Prostate gland (tissue), 2 donors: ENCODE measurements around the gene ITGA3. TPM values are rescaled to one million over a fixed set of nuclear protein-coding genes. Genes with fewer than 3 reads are reported as not detected.

Experiments used
- DNase-seq: peaks from one replicate; pipeline ENCODE4 v3.0.0-alpha.2; 2019; ENCODE audit warnings: low spot score
- H3K27ac ChIP-seq, 2 donors: fragments of 200-600 bp; sonication (generic); 2 replicates each; pipeline ENCODE4 v1.5.1; 2017 to 2019
- H3K27me3 ChIP-seq: fragments of 200-600 bp; sonication (generic); replicated peaks from 2 replicates; pipeline ENCODE4 v1.5.1; 2019; ENCODE audit not compliant: insufficient read depth
- H3K36me3 ChIP-seq, 2 donors: fragments of 200-600 bp; sonication (generic); 1 replicate in 1 of 2; 2 replicates in 1 of 2; pipeline versions ENCODE4 v1.5.1 to v1.8.1; 2017 to 2019
- H3K4me1 ChIP-seq: fragments of 200-600 bp; sonication (generic); replicated peaks from 2 replicates; pipeline ENCODE4 v1.5.1; 2019
- H3K4me3 ChIP-seq, 2 donors: fragments of 200-600 bp; sonication (generic); 2 replicates each; pipeline ENCODE4 v1.5.1; 2017 to 2019
- H3K9me3 ChIP-seq: fragments of 200-600 bp; sonication (generic); 2 replicates; pipeline ENCODE4 v1.5.1; 2017
- CTCF ChIP-seq, 4 experiments: fragments of 200-600 bp in 2 of 4; fragments of 450-650 bp in 2 of 4; sonication (generic) in 2 of 4; IDR thresholded peaks; 1 replicate in 3 of 4; 2 replicates in 1 of 4; pipeline ENCODE4 v1.5.1; 2016 to 2019; ENCODE audit warnings: antibody characterized with exemption in 4 of 4, mild to moderate bottlenecking in 2 of 4, moderate library complexity in 2 of 4
- POLR2A ChIP-seq: fragments of 450-650 bp; IDR thresholded peaks from one replicate; pipeline ENCODE4 v1.6.1; 2016; ENCODE audit warnings: antibody characterized with exemption, mild to moderate bottlenecking
- POLR2AphosphoS5 ChIP-seq: sonication (generic); formaldehyde crosslinking; IDR thresholded peaks from one replicate; pipeline ENCODE4 v1.6.1; 2017; ENCODE audit warnings: antibody characterized with exemption
- WGBS: methylation state at CpG from one replicate; pipeline ENCODE4 v1.1.5; 2018; 5-methylcytosine and 5-hydroxymethylcytosine counted together
- intact Hi-C: fragments of 100-400 bp; cut with DNase I; formaldehyde crosslinking; loops from one replicate; pipeline ENCODE4 v1.14.2; 2022
- total RNA-seq, 2 donors: library from RNA; depleted of rRNA; stranded (reverse); fragments of >200 nt; gene quantifications; one replicate each; pipeline ENCODE4 v1.1.0, GENCODE V29; 2016

ITGA3 gene
- total RNA-seq, 2 donors from 2014 or later: 67.0 to 71.3 TPM

GRCh38 chr17:50127697-50128361 is 71.9 kb downstream of the ITGA3 start:
- TF ChIP-seq POLR2A: no peak
- no peak for TF ChIP-seq POLR2AphosphoS5
- no peak for TF ChIP-seq CTCF (IDR thresholded peaks at IDR 0.05)
- Histone ChIP-seq H3K27ac (no peak overlapping the region), H3K27me3 (peaks cover 5% of the 10 kb centered on the region), H3K9me3 (no peaks in the 10 kb centered on the region), H3K4me1 (no peaks in the 10 kb centered on the region), H3K36me3 (no peaks in the 10 kb centered on the region), H3K4me3 (no peak overlapping the region)
- intact Hi-C loops: no loop called here
- no peak for DNase-seq
- 78% methylated on average over 6 of the region's 6 CpGs for WGBS

- 28% methylated on average over 32 of the region's 32 CpGs for WGBS
- H3K27ac ChIP-seq: no peak overlapping the region
- H3K4me3 ChIP-seq: peak overlapping the region; percentile 35 to 49
- H3K27me3 ChIP-seq: peaks cover 5% of the 10 kb centered on the region
- intact Hi-C loops: no loop called here
- H3K4me1 ChIP-seq: no peaks in the 10 kb centered on the region
- DNase-seq: no peak
- no peaks in the 10 kb centered on the region for H3K36me3 ChIP-seq
- no peak for TF ChIP-seq CTCF (IDR thresholded peaks at IDR 0.05)
- no peak for TF ChIP-seq POLR2AphosphoS5
- no peak for TF ChIP-seq POLR2A
- H3K9me3 ChIP-seq: no peaks in the 10 kb centered on the region
Measured at GRCh38 chr17:50128441-50129352, 72.8 kb downstream of the ITGA3 start.

- intact Hi-C loops: no loop called here
- H3K9me3 ChIP-seq: no peaks in the 10 kb centered on the region
- no peak for DNase-seq
- under 1% methylated on average over 31 of the region's 31 CpGs for WGBS
- H3K4me3 ChIP-seq: peak overlapping the region; percentile 35 to 49
- H3K27ac ChIP-seq: no peak overlapping the region
- no peaks in the 10 kb centered on the region for H3K4me1 ChIP-seq
- H3K27me3 ChIP-seq: peaks cover 5% of the 10 kb centered on the region
- no peak for TF ChIP-seq POLR2AphosphoS5
- no peak for TF ChIP-seq CTCF (IDR thresholded peaks at IDR 0.05)
- TF ChIP-seq POLR2A: no peak
- no peaks in the 10 kb centered on the region for H3K36me3 ChIP-seq
Measured at GRCh38 chr17:50129353-50129727, 73.4 kb downstream of the ITGA3 start.

- 1% methylated on average over 66 of the region's 84 CpGs for WGBS
- Histone ChIP-seq H3K9me3 (no peaks in the 10 kb centered on the region), H3K27me3 (peaks cover 5% of the 10 kb centered on the region), H3K4me3 (peak within 1 kb of the TSS; percentile 35 to 49), H3K4me1 (no peaks in the 10 kb centered on the region), H3K36me3 (peaks cover 0 to 3% of the 10 kb centered on the region in 2 donors), H3K27ac (no peak within 1 kb of the TSS)
- no peak for DNase-seq
- intact Hi-C loops: no loop called here
- TF ChIP-seq POLR2AphosphoS5 (no peak), POLR2A (no peak), CTCF (IDR thresholded peaks at IDR 0.05) (no peak)
Measured at GRCh38 chr17:50129728-50130558, 74.0 kb downstream of the ITGA3 start, which contains the start of gene SAMD14. SAMD14 (minus strand) TSS chr17:50130160; CDS start chr17:50124959, 5,201 bp downstream.
